Measurements from ENCODE around the gene APBB1.
"Not testable (repeated sequence)": the region's sequence is repeated elsewhere in the genome, so short reads cannot be mapped to it uniquely, and the experiment has no call there.

Gene APBB1

GRCh38 chr11:6417907-6418556 lies 862 bp downstream of the APBB1 start:
- DNase-seq (ENCODE audit: low read depth, low spot score): no peak

GRCh38 chr11:6415797-6416196 lies 3.1 kb downstream of the APBB1 start:
- no peak for DNase-seq (ENCODE audit: low read depth, low spot score)

- DNase-seq (ENCODE audit: low read depth, low spot score): no peak
Measured at GRCh38 chr11:6414874-6415328, 4.0 kb downstream of the APBB1 start.

GRCh38 chr11:6413791-6414201 lies 5.1 kb downstream of the APBB1 start:
- DNase-seq (ENCODE audit: low read depth, low spot score): no peak

- no peak for DNase-seq (ENCODE audit: low read depth, low spot score)
Measured at GRCh38 chr11:6411594-6412031, 7.3 kb downstream of the APBB1 start.

GRCh38 chr11:6410695-6411430 lies 8.0 kb downstream of the APBB1 start:
- no peak for DNase-seq (ENCODE audit: low read depth, low spot score)

- no peak for DNase-seq (ENCODE audit: low read depth, low spot score)
Measured at GRCh38 chr11:6406370-6406769, 12.5 kb downstream of the APBB1 start.

GRCh38 chr11:6405846-6406245 lies 13.0 kb downstream of the APBB1 start:
- DNase-seq (ENCODE audit: low read depth, low spot score): no peak

GRCh38 chr11:6405052-6405667 lies 13.7 kb downstream of the APBB1 start:
- peak; percentile 75 for DNase-seq (ENCODE audit: low read depth, low spot score)

- DNase-seq (ENCODE audit: low read depth, low spot score): no peak
Measured at GRCh38 chr11:6404342-6405051, 14.4 kb downstream of the APBB1 start.

GRCh38 chr11:6403539-6403938 lies 15.4 kb downstream of the APBB1 start:
- DNase-seq (ENCODE audit: low read depth, low spot score): no peak

GRCh38 chr11:6402561-6402981 lies 16.3 kb downstream of the APBB1 start:
- DNase-seq (ENCODE audit: low read depth, low spot score): no peak

- no peak for DNase-seq (ENCODE audit: low read depth, low spot score)
Measured at GRCh38 chr11:6402061-6402470, 16.8 kb downstream of the APBB1 start.

GRCh38 chr11:6401464-6401863 lies 17.4 kb downstream of the APBB1 start:
- no peak for DNase-seq (ENCODE audit: low read depth, low spot score)

- no peak for DNase-seq (ENCODE audit: low read depth, low spot score)
Measured at GRCh38 chr11:6400431-6401345, 18.2 kb downstream of the APBB1 start.

- DNase-seq (ENCODE audit: low read depth, low spot score): no peak
Measured at GRCh38 chr11:6397636-6398035, 21.3 kb downstream of the APBB1 start.

- DNase-seq (ENCODE audit: low read depth, low spot score): no peak
Measured at GRCh38 chr11:6397156-6397555, 21.7 kb downstream of the APBB1 start.

- no peak for DNase-seq (ENCODE audit: low read depth, low spot score)
Measured at GRCh38 chr11:6395470-6396060, 23.3 kb downstream of the APBB1 start.

GRCh38 chr11:6393989-6394670 lies 24.8 kb downstream of the APBB1 start:
- no peak for DNase-seq (ENCODE audit: low read depth, low spot score)

- DNase-seq (ENCODE audit: low read depth, low spot score): not testable (repeated sequence)
Measured at GRCh38 chr11:6392251-6392650, 26.6 kb downstream of the APBB1 start.

Measured in iPS DF 19.7 (cell line).